IMR-90 (cell line): ENCODE results near the gene CAMKMT.

Experiments
- BHLHE40 ChIP-seq: fragments of 150-350 bp; IDR thresholded peaks from 2 replicates; pipeline ENCODE4 v1.6.1; 2016; ENCODE audit warnings: mild to moderate bottlenecking, low read depth, low read length
- CHD1 ChIP-seq: IDR thresholded peaks from 2 replicates; pipeline ENCODE4 v1.6.1; 2012; ENCODE audit warnings: low read depth, low read length, improper control_type of control experiment
- CTCF ChIP-seq: conservative IDR thresholded peaks from 2 replicates; pipeline ENCODE4 v1.5.1; 2012; ENCODE audit warnings: mild to moderate bottlenecking, low read depth, low read length, improper control_type of control experiment
- MXI1 ChIP-seq: IDR thresholded peaks from 2 replicates; pipeline ENCODE4 v1.6.1; 2012; ENCODE audit warnings: low read depth, mild to moderate bottlenecking, low read length, moderate library complexity, borderline replicate concordance
- POLR2A ChIP-seq: IDR thresholded peaks from 2 replicates; pipeline ENCODE4 v1.6.1; 2012; ENCODE audit warnings: mild to moderate bottlenecking, low read depth, low read length
- RAD21 ChIP-seq: IDR thresholded peaks from 2 replicates; pipeline ENCODE4 v1.6.1; 2012; ENCODE audit warnings: low read length, improper control_type of control experiment
- RFX5 ChIP-seq: IDR thresholded peaks from 2 replicates; pipeline ENCODE4 v1.8.0; 2012; ENCODE audit warnings: low read depth, mild to moderate bottlenecking, low read length, moderate library complexity
- TF ChIP-seq, protein P1 (sequence below): fragments of 150-350 bp; IDR thresholded peaks from 2 replicates; pipeline ENCODE4 v1.6.1; 2016; ENCODE audit warnings: low read depth, mild to moderate bottlenecking, low read length, moderate library complexity, borderline replicate concordance

DNA sequence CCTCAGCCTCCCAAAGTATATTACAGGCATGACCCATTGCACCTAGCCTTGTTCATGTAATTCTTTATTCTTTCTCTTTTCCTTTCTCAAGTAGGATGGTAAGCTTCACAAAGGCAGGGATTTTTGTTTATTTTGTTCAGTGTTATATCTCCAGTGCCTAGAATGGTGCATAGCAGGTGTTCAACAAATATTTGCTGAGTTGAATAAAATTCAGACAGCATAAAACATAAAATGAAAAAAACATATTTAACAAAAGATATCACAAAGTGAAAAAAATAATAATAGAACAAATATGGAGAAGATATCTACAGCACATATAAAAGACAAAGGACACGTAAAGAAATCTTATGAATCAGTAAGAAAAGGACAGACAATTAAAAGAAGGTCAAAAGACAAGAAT lies 9.2 kb upstream of the CAMKMT start:
- no peak for TF ChIP-seq CTCF
- TF ChIP-seq POLR2A = no peak
- no peak for TF ChIP-seq RAD21
- TF ChIP-seq, protein P1, sequence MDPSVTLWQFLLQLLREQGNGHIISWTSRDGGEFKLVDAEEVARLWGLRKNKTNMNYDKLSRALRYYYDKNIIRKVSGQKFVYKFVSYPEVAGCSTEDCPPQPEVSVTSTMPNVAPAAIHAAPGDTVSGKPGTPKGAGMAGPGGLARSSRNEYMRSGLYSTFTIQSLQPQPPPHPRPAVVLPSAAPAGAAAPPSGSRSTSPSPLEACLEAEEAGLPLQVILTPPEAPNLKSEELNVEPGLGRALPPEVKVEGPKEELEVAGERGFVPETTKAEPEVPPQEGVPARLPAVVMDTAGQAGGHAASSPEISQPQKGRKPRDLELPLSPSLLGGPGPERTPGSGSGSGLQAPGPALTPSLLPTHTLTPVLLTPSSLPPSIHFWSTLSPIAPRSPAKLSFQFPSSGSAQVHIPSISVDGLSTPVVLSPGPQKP = no peak
- no peak for TF ChIP-seq RFX5
- no peak for TF ChIP-seq MXI1
- no peak for TF ChIP-seq BHLHE40
- TF ChIP-seq CHD1 = no peak
